Fibroblast of the conjunctiva (primary cell): ENCODE data around the gene LRCH1.
A peak's percentile ranks its signal among the peaks of the same experiment; 100 is the strongest.

ENCODE experiments used
- DNase-seq: peaks from one replicate; pipeline ENCODE4 v3.0.0-alpha.2; 2010; ENCODE audit warnings: low read depth

Gene LRCH1

DNA sequence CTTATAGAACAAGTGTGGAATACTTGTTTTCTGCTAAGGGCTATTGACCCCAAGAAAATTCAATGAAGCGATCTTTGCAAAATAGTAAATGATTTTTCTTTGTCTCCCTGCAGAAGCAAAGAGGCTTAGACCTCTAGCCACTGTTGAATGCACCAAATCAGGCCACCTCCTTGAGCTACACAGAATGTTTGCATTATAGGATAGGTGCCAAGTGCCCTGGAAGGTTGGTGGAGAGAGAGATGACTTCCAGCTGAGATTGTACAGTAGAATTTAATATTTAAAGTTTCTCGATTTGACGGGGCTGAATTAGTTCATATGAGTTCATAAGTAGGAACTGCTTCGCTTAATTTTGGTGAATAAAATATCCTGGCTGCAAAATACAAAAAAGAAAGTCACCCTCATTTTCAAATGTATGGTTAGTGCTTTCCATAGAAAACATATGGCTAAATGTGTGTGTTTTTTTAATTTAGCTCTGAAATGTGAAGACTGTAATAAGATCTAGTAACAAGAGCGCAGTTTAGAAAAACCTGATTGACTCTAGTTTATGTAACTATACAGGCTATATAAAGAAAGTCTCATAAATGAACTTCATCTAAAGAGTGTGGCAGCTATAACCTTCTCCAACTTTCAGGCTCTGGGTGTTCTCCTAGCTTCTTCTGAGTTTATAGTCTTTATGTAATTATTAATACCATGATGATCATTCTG lies 41.6 kb downstream of the LRCH1 start:
- DNase-seq, result no peak

DNA sequence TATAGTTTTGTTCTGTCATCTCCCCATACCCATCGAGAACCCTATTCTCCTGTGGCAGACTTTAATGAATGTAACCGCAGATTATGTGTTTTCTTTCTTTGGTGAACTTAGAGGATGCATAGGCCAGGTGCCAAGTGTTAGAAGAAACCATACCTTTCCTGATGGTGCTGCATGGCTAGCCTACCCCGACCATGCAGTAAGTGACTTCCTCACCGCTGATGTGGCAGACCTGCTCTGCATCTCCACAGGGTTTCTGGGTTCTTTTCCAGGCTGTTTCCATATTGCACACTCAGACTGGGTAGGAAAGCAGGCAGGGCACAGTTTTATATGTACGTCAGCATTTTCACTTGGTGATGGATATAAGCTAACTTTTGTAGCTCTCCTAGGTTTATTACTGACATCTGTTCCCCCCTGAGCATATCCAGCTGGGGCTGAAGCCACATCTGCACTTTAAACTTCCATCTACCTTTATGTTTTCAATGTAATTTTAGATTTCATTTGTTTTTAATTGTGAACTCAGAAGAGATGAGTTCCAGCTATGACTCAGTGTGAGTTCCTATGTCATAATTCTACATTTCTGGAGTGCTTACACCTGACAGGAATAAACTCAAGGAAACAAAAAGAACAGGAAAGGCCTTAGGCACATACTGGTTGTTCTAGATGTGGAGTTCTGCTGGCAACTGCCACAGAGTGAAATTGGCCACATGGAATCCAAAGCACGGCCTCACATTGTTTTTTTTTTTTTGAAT lies 42.3 kb downstream of the LRCH1 start:
- no peak for DNase-seq

DNA sequence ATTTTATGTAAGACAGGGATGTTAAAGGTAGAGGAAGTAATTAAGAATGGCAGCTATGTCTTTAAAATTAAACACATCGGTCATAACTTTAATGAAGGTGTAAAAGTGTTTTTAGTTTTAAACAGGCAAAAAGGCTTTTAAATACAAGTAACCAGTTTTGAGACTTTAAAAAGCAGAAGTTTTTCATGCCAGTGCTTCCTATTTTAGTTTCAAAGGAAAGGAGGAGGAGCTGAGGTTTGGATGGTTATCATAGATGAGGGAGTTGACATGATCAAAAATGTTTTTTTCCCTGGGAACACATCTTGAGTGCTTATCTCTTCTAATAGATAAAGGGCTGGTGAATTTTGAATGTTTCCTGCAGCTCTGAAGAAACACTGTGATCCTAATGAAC lies 42.9 kb downstream of the LRCH1 start:
- no peak for DNase-seq

DNA sequence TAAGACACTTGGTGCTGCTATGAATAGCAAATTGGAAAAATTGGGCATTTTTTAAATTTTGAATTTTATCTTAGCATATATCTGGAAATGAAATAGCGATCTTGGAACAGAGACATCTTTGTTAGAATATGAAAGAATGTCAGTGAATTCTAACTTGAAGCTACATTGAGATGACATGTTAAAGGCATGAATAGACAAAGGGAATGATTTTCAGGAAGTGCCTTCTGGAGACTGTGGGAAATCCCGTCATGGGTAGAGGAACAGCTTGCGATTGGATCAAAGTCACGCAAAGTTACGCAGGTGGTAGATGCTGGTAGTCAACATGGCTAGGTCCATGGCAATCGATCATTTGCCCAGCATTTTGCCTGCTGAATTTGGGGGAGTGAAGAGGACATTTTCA lies 43.5 kb downstream of the LRCH1 start:
- no peak for DNase-seq

DNA sequence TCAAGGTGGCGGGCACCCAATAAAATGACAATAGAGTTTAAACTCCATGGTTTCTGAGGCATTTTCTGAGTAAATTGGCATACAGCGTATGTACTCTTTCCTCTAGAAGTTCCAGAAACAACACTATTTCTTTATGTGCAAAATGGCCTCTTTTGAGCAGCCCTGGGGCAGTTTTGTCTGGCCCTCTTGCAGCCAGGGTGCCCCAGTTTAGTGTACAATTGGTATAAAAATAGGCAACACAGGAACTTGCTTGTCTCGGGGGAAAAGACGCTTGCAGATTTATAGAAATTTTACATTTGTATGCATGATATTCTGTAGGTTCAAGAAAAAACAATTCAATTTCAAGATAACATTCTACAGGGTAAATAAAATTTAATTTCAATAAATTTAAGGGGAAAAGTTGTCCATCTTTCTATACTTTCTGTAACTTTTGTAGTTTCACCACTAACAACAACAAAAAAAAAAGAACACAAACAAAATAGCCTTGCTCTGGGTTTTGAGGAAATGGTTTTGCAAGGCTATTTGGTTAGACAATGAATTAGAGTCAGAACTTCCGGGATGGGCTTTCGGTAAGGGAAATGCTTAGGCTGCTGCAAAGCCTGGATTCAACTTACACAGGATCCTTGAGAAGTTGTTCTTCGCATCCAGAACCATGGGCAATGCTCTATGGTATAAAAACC lies 45.3 kb downstream of the LRCH1 start:
- DNase-seq, result no peak

DNA sequence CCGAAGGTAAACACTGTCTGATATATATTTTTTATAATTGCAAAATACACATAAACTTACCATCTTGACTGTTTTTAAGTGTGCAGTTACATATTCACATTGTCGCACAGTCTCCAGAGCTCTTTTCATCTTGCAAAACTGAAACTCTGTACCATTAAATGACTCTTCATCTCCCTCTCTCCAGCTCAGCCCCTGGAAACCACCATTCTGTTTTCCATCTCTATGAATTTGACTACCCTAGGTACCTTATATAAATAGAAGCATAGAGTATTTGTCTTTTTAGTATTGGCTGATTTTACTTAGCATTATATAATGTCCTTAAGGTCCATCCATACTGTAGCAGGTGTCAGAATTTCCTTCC lies 45.8 kb downstream of the LRCH1 start:
- no peak for DNase-seq

DNA sequence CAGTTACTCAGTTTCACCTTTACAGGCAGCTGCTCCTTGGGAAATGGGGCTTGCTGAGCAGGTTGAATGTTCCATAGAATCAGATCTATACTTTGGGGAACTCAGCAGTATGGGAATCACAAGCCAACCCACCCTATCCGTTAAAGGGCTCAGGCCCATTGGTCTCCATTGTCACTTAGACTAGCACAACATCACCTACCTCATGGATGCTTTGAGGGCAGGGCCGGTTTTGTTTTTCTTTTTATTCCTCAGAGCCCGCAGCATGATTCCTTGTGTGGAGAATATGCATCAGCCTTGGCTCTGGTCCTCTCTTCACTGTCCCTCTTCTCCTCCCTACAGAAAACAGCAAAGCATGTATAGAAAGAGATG lies 48.0 kb downstream of the LRCH1 start:
- DNase-seq, result no peak

DNA sequence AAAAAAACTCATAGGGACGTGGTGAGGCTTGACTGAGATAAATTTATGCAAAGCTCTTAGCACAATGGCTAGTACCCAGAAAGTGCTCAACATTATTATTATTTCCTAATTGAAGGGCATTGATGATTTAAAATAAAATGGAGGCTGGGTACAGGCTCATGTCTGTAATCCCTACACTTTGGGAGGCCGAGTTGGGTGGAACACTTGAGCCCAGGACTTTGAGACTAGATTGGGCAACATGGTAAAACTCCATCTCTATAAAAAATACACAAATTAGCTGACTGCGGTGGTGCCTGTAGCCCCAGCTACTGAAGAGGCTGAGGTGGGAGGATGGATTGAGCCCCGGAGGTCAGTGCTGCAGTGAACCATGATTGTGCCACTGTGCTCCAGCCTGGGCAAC lies 49.6 kb downstream of the LRCH1 start:
- no peak for DNase-seq

DNA sequence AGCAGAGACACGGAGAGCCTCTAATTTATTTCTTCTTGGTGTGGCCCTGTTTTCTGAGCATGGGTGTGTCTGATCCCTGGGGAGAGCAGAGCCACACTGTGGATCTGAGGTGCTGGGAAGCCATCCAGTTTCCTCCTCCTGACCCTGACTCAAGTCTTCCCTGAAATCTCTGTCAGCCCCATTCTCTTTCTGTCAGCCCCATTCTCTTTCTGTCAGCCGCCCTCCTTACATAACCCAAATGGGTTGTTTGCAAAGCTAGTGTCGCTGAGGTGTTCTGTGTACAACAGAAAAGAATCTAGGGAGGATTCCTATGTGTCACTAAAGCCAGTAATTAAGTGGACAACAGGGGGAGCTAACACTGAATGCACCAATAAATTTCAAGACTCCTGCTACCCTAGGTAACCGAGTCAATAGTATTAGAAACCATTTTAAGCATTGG lies 50.2 kb downstream of the LRCH1 start:
- no peak for DNase-seq

DNA sequence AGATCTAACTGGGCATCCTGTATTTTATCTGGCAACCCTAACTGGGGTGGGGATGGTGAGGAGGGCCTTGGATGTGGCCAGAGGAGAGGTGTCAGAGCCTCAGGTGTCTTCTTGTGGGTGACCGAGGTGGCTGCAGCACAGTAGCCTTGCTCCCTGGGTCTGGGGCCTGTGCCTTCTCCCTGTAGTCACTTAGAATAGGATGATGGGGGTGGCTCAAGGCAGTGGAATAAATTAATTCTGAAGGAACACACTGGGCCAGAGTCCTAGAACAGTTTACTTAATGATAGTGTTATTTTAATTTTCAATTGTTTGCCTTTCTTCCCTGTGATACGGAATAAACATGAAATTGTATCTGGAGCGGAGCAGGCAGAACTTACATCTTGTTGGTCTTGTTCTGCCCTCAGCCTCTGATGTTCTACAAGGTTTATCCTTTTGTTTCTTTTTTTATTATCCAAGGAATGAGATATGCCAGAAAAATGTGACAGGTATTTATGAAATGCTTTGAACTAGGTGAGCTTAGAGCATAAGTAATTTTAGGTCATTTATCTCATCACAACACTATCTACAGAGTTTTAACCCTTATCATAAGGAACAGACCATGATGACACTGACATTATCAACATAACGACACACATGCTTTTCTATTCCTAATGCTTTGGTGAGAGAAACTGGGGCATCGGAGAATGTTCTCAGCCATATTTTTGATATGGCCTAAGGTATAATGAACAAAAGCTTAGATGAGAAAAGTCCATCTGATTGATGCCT lies 51.4 kb downstream of the LRCH1 start:
- no peak for DNase-seq

DNA sequence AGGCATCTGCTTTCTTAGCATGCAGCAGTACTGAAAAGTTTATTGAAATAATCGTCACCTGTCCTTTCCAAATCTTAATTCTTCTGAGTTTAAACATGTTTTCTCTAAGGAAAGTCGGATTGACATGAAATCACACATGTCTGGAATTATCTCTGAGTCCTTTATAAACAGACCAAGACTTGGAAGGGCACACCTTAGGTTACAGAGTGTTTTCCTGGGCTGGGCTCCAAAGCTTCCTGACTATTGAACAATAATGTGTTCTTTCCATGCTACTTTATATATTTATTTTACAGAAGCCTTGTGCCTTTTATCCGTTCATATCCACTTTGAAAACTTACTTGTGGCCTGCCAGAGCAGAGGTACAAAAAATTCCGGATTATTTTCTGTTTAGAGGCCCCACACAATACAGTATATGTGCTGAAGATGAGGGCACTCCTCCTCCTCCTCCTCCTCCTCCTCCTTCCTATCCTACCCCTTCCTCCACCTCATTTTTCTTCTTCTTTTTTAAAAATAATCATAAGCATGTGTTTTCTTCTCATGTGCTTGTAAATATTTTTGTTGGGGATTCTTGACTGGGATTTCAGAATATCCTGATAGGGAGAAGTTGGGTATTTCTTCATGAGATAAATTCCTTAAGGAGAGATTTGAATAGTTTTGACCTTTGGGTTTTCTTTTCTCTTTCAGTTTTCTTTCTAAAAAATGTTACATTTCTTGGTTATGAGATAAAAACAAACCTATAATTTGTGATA lies 52.3 kb downstream of the LRCH1 start:
- DNase-seq, result no peak

DNA sequence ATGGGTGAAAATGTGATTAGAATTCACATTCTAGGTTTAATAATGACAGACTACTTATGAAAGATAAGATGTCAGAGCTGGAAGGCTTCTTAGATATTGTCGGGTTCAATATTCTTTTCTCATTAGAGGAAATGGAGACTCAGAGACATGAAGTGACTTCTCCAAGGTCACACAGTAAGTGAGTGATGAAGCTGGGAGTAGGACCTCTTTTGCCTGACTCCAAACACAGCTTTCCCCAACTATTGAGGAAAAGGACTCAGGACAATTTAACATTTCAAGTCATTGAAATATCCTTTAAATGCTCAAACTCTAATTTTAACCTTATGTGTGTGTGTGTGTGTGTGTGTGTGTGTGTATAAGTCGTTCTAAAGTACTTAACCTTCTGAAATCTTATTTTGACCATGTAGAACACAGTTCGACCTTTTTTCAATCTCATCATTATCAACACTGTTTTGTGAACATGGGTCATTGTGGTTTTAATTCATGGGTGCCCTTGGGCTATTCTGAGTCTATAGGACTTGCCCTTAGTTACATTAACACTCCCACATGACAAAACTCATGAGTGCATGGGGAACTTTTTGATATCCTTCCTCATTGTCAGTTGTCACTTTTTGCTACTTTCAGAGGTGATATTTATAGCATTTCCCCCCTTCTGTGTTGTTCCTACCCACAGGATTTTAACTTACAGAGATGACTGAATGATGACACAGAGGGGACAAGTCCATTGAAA lies 53.0 kb downstream of the LRCH1 start:
- no peak for DNase-seq

DNA sequence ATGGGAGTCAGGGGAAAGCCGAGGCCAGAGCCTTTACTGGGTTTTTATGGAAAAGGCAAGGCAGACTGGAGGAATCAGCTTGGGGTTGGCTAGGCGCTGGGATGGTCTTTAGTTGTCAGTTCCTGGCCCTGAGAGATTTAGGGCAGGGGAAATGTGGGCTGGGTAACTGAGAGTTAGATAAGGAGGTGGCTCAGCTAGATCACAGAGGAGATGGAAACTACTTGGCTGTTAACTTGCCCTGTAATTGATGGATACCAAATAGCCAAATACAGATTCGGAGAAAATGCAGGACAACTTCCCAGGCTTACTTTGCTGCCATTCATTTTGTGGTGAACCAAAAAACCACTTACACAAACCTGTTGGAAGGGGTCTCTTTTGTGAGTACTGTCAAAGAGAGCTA lies 54.0 kb downstream of the LRCH1 start:
- no peak for DNase-seq

DNA sequence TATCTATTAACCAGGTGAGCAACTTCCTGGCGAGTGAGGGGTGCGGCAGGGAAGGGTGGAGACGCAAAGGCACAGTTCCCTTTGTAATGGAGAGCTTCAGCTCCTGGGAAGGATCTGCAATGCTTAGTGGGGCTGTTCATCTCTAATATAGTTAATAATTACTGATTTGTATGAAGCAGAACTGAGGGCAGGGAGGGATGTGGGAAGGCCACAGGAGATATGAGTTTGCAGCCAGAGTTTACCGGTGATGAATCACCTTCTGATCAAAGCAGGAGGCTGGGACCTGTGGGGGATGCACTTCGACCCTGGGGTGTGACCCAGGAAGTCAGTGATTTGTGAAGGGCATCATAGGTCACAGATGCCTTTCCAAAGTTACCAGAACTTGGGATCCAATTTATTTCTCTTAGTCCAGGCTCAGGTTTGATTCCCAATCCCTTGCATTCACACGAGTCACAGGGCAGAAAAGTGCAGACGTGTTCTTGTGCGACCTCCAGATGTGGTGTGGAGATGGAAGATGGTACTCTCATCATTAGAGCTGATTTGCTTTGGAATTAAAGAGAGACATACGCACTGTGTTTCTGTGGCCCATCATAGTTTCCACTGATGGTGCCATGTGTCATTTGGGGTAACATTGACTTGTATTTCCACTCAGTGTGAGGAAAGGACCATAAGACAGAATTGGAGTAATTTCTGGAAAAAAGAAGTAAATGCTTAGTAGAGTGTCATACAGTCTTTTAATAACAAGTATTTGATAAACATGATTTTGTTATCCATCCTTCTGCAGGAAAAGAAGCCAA lies 55.0 kb downstream of the LRCH1 start:
- no peak for DNase-seq

DNA sequence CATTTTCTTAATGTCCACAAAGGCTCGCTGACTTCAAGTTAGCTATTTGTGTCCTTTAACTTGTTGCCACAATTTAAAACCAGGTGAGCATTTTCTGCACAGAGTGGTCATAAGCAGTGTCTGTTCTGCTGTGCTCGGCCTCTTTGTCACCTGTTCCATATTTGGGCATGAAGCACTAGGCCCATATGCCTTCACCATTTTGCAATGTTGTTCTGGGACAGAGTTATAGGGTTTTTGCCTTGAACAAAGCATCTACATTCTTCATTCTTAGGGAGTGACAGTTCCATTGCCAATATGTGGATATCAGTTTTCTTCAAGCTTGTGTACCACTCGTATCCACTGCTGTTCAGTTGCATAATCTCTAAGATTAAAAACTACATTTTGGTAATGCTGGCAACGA lies 56.1 kb downstream of the LRCH1 start:
- no peak for DNase-seq

DNA sequence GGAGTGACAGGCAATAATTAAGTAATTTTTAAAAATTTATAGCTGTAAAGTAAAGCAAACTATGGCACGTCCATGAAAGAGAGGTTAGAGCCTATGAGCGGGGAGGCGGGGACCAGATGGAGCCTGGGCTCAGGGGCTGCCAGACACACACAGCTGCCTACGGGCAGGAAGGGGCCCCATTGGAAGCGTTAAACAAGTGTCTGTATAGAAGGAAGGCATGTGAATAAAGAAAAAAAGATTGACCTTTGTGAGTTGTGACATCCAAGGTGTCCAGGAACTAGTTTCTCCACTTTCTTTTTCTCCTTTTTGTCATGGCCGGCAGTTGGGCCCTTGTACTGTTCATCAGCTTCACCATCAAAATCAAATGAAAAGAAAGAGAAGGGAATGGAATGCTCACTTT lies 56.8 kb downstream of the LRCH1 start:
- no peak for DNase-seq

DNA sequence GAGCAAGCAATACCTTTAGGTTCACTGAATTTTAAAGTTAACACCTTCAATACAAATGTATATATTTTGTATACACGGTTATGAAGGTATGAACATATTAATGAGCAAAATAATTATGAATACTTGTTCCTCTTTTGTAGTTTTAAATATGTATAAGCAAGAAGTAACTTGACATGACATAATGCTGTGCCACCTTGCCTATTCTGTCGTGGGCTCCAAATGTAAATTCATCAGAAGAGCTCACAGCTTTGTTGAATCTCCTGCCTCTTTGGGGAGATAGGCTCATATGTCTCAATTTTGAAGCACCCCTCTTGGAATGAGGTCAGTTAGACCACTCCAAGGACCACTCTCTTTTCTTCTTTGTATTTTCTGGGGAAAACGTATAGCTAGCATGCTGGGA lies 59.3 kb downstream of the LRCH1 start:
- no peak for DNase-seq

DNA sequence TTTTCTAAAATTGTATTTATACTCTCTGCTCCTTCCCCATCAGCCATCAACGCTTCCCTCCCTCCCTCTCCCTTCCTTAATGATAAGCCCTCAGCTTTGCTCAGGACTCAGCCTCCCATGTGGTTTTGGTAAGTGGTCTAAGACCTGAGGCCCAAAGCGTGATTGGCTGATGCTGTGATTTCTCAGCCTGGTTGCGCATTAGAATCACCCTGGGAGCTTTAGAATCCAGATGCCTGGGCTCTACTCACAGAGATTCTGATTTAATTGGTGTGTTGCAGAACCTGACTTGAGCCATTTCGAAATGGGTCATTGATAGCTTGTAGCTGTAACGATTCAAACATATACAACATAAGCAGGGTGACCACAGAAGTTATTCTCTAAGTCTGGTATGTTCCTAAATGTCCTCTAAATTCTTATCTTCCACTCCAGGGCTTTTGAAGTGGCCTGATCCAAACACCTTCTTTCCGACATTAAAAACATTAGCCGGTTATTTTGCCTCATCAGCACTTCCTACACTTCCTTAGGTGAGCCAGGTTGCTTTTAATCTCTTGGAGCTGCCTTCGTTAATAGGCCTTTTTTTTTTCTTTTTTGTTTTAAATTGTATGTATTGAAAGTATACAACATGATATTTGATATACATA lies 60.6 kb downstream of the LRCH1 start:
- no peak for DNase-seq

DNA sequence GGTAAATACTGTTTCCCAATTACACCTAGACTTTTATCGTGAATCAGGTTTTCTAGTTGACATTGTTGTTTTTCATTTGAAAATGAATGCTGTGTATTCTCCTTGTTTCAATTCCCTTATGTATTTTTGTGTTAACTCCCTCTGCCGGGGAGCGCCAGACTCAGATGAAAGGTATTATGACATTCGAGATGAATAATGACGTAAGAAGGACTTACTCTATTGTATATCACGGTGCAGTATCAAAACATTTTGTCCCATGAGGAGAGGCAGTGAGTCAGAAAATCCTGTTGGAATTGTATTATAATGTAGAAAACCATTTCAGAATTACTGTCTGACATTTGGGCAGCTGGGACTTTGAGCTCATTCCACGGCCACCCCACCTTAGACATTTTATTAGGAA lies 61.6 kb downstream of the LRCH1 start:
- peak; percentile 68 for DNase-seq
